H1 (cell line): ENCODE data around the gene LRG1. TPM values are rescaled to one million over a fixed set of nuclear protein-coding genes. Genes with fewer than 3 reads are reported as not detected.

ENCODE experiments used
- CTCF ChIA-PET: fragments of 300-600 bp; sonication (Branson Sonifier 250); formaldehyde crosslinking; loops from one replicate; lab custom pipeline; 2021; ENCODE audit not compliant: partially characterized antibody; lab: Charles Lee
- POLR2A ChIA-PET: fragments of 300-600 bp; sonication (Branson Sonifier 250); formaldehyde crosslinking; loops from one replicate; lab custom pipeline; 2021; ENCODE audit warnings: inconsistent platforms; ENCODE audit not compliant: partially characterized antibody; lab: Charles Lee
- DNase-seq, 2 experiments: peaks; one replicate each; pipeline versions ENCODE4 v3.0.0 to v3.0.0-alpha.2; 2010 to 2022; ENCODE audit warnings: low spot score in 2 of 2, low read depth in 1 of 2, mixed read lengths in 1 of 2
- FAIRE-seq: peaks from 2 replicates; lab custom pipeline; 2011; peaks lifted over from hg19 to GRCh38; lab: Jason Lieb, UNC
- H2AFZ ChIP-seq: 2 replicates; pipeline ENCODE4 v1.8.1; 2012; ENCODE audit warnings: low read length, inconsistent platforms
- H2AK5ac ChIP-seq: 2 replicates; pipeline ENCODE4 v1.6.1; 2013; ENCODE audit warnings: low read depth, low read length
- H2BK120ac ChIP-seq: replicated peaks from 2 replicates; pipeline ENCODE3; 2013; ENCODE audit warnings: low read depth, low read length, inconsistent platforms
- H2BK12ac ChIP-seq: 2 replicates; pipeline ENCODE4 v1.6.1; 2013; ENCODE audit warnings: low read depth, low read length
- H2BK15ac ChIP-seq: 2 replicates; pipeline ENCODE4 v1.6.1; 2013; ENCODE audit warnings: low read length
- H2BK20ac ChIP-seq: 2 replicates; pipeline ENCODE4 v1.6.1; 2013; ENCODE audit warnings: low read length
- H2BK5ac ChIP-seq: 2 replicates; pipeline ENCODE4 v1.6.1; 2013; ENCODE audit warnings: low read depth, low read length
- H3K14ac ChIP-seq: 2 replicates; pipeline ENCODE4 v1.6.1; 2013; ENCODE audit warnings: inconsistent platforms; ENCODE audit not compliant: insufficient read length
- H3K18ac ChIP-seq: 2 replicates; pipeline ENCODE4 v1.6.1; 2013; ENCODE audit warnings: low read length; ENCODE audit errors: extremely low read depth
- H3K23ac ChIP-seq: 2 replicates; pipeline ENCODE4 v1.6.1; 2013; ENCODE audit warnings: inconsistent platforms; ENCODE audit not compliant: insufficient read length
- H3K23me2 ChIP-seq: 2 replicates; pipeline ENCODE4 v1.6.1; 2013; ENCODE audit warnings: low read depth, low read length
- H3K27ac ChIP-seq: 2 replicates; pipeline ENCODE4 v1.6.1; 2011; ENCODE audit warnings: low read depth, low read length, inconsistent platforms
- H3K27me3 ChIP-seq, 4 experiments: replicated peaks in 1 of 4; 1 replicate in 1 of 4; 2 replicates in 3 of 4; pipeline versions ENCODE4 v1.6.1 to v1.8.1; 2011 to 2013; ENCODE audit warnings: low read length in 3 of 4, mild to moderate bottlenecking in 3 of 4, inconsistent platforms in 2 of 4, mixed read lengths in 2 of 4, moderate library complexity in 1 of 4; ENCODE audit not compliant: control insufficient read depth in 3 of 4, insufficient read depth in 3 of 4; ENCODE audit errors: extremely low read depth in 1 of 4
- H3K36me3 ChIP-seq, 4 experiments: 2 replicates each; pipeline versions ENCODE4 v1.6.1 to v1.8.1; 2011 to 2013; ENCODE audit warnings: mild to moderate bottlenecking in 4 of 4, low read length in 3 of 4, moderate library complexity in 2 of 4, control low read depth in 1 of 4, inconsistent platforms in 1 of 4; ENCODE audit not compliant: insufficient read depth in 4 of 4, control insufficient read depth in 2 of 4
- H3K4ac ChIP-seq: replicated peaks from 2 replicates; pipeline ENCODE3; 2013; ENCODE audit warnings: low read length, low read depth, mixed read lengths, inconsistent platforms; ENCODE audit not compliant: insufficient read length
- H3K4me1 ChIP-seq, 4 experiments: replicated peaks in 1 of 4; 1 replicate in 1 of 4; 2 replicates in 3 of 4; pipeline versions ENCODE4 v1.6.1 to v1.8.1; 2011 to 2013; ENCODE audit warnings: low read length in 3 of 4, inconsistent platforms in 2 of 4, mixed read lengths in 1 of 4; ENCODE audit not compliant: insufficient read depth in 4 of 4, control insufficient read depth in 3 of 4
- H3K4me2 ChIP-seq, 2 experiments: 2 replicates each; pipeline versions ENCODE4 v1.6.1 to v1.8.1; 2011 to 2013; ENCODE audit warnings: low read depth in 2 of 2, low read length in 2 of 2, control low read depth in 1 of 2, inconsistent platforms in 1 of 2, mild to moderate bottlenecking in 1 of 2; ENCODE audit not compliant: insufficient read depth in 1 of 2
- H3K4me3 ChIP-seq, 4 experiments: fragments of 200-600, 300-600 bp in 1 of 4; sonication (generic), shearing (Covaris generic), sonication (Bioruptor Twin) in 1 of 4; 2 replicates each; pipeline versions ENCODE4 v1.5.1 to v1.8.1; 2011 to 2016; ENCODE audit warnings: low read length in 4 of 4, low read depth in 3 of 4, control low read depth in 2 of 4, inconsistent platforms in 2 of 4, mild to moderate bottlenecking in 2 of 4, mixed read lengths in 1 of 4, moderate library complexity in 1 of 4; ENCODE audit not compliant: insufficient read depth in 2 of 4; ENCODE audit errors: extremely low read depth in 1 of 4
- H3K56ac ChIP-seq: replicated peaks from 2 replicates; pipeline ENCODE3; 2013; ENCODE audit warnings: low read depth, mild to moderate bottlenecking, mixed read lengths, low read length, inconsistent platforms; ENCODE audit not compliant: insufficient read length
- H3K79me1 ChIP-seq: 2 replicates; pipeline ENCODE4 v1.6.1; 2013; ENCODE audit warnings: low read depth, low read length, control low read depth
- H3K79me2 ChIP-seq, 2 experiments: 2 replicates each; pipeline versions ENCODE4 v1.6.1 to v1.8.1; 2012 to 2013; ENCODE audit warnings: low read length in 2 of 2, mild to moderate bottlenecking in 2 of 2, inconsistent platforms in 1 of 2; ENCODE audit not compliant: insufficient read depth in 2 of 2, control insufficient read depth in 1 of 2
- H3K9ac ChIP-seq, 4 experiments: replicated peaks in 1 of 4; 1 replicate in 1 of 4; 2 replicates in 3 of 4; pipeline versions ENCODE4 v1.6.1 to v1.8.1; 2011 to 2013; ENCODE audit warnings: low read depth in 3 of 4, low read length in 3 of 4, control low read depth in 2 of 4, mild to moderate bottlenecking in 2 of 4, moderate library complexity in 2 of 4, inconsistent platforms in 1 of 4; ENCODE audit errors: extremely low read depth in 1 of 4
- H3K9me3 ChIP-seq, 2 experiments: 2 replicates each; pipeline versions ENCODE4 v1.6.1 to v1.8.1; 2012 to 2013; ENCODE audit warnings: mild to moderate bottlenecking in 2 of 2, moderate library complexity in 2 of 2, control low read depth in 1 of 2, inconsistent platforms in 1 of 2, low read depth in 1 of 2, low read length in 1 of 2, mixed read lengths in 1 of 2; ENCODE audit not compliant: insufficient read depth in 2 of 2
- H4K20me1 ChIP-seq, 2 experiments: replicated peaks in 1 of 2; 2 replicates each; pipeline versions ENCODE3 to v1.8.1; 2011 to 2013; ENCODE audit warnings: inconsistent platforms in 2 of 2, low read length in 2 of 2, mild to moderate bottlenecking in 1 of 2; ENCODE audit not compliant: insufficient read depth in 2 of 2, control insufficient read depth in 1 of 2
- H4K5ac ChIP-seq: 2 replicates; pipeline ENCODE4 v1.6.1; 2013; ENCODE audit warnings: low read length, low read depth, mixed read lengths, inconsistent platforms; ENCODE audit not compliant: insufficient read length
- H4K8ac ChIP-seq: 2 replicates; pipeline ENCODE4 v1.8.0; 2013; ENCODE audit warnings: mild to moderate bottlenecking, moderate library complexity, low read length, inconsistent platforms; ENCODE audit not compliant: insufficient read depth; ENCODE audit errors: extremely low read depth
- H4K91ac ChIP-seq: replicated peaks from 2 replicates; pipeline ENCODE3; 2013; ENCODE audit warnings: low read length, mixed read lengths, inconsistent platforms; ENCODE audit not compliant: insufficient read length
- BACH1 ChIP-seq: IDR thresholded peaks from 2 replicates; pipeline ENCODE4 v1.6.1; 2012; ENCODE audit warnings: low read length, improper control_type of control experiment
- BRCA1 ChIP-seq: IDR thresholded peaks from 2 replicates; pipeline ENCODE4 v1.6.1; 2012; ENCODE audit warnings: low read depth, low read length, improper control_type of control experiment
- EP300 ChIP-seq, 2 experiments: IDR thresholded peaks; 1 replicate in 1 of 2; 2 replicates in 1 of 2; pipeline ENCODE4 v1.6.1; 2011 to 2012; ENCODE audit warnings: low read depth in 2 of 2, low read length in 2 of 2, mild to moderate bottlenecking in 2 of 2, borderline replicate concordance in 1 of 2, inconsistent platforms in 1 of 2, moderate library complexity in 1 of 2
- JUND ChIP-seq: IDR thresholded peaks from 2 replicates; pipeline ENCODE4 v1.6.1; 2011; ENCODE audit warnings: mild to moderate bottlenecking, improper control_type of control experiment, low read length
- SIRT6 ChIP-seq: IDR thresholded peaks from one replicate; pipeline ENCODE4 v1.7.1; 2012; ENCODE audit warnings: low read length, inconsistent platforms
- WGBS, 2 experiments: shearing (Covaris generic) in 1 of 2; methylation state at CpG; one replicate each; pipeline versions ENCODE4 v1.1.6 to v1.1.7; 2013 to 2015; ENCODE audit warnings: low lambda C conversion rate in 2 of 2, mixed read lengths in 2 of 2, inconsistent platforms in 1 of 2, low coverage in 1 of 2, missing lambda C conversion rate in 1 of 2; ENCODE audit not compliant: insufficient replicate concordance in 2 of 2, insufficient coverage in 1 of 2, insufficient read length in 1 of 2; ENCODE audit errors: extremely low coverage in 1 of 2, missing lambda C conversion rate in 1 of 2; 5-methylcytosine and 5-hydroxymethylcytosine counted together
- polyA plus RNA-seq, 7 experiments: library from polyadenylated mRNA; depleted of rRNA in 3 of 7; stranded (reverse) in 5 of 7; unstranded in 2 of 7; fragments of >200 nt in 5 of 7; fragments of 200-250 nt in 2 of 7; gene quantifications; 1 replicate in 5 of 7; 2 replicates in 1 of 7; 4 replicates in 1 of 7; pipeline versions ENCODE4 v1.2.1 to v1.2.3, GENCODE V29; 2011 to 2013; ENCODE audit warnings: missing spikeins in 2 of 7, mixed read lengths in 2 of 7
- total RNA-seq: library from RNA; stranded (reverse); fragmentation: NEBNext Ultra II Directional; extraction: Animal tissue kit (Norgen Biotek cat#: 25700); gene quantifications from 2 replicates; pipeline ENCODE4 v1.2.1, GENCODE V29; 2021

Gene LRG1
- total and polyA plus RNA-seq, 2 of the 8 experiments (the other 6 are each of a cell fraction or from before 2014, with no cell fraction given) = 0.48 to 0.79 TPM

- no peak overlapping the region for H4K91ac ChIP-seq
- no peak overlapping the region for H3K23ac ChIP-seq
- CTCF ChIA-PET = interaction anchor here (0.8 to 11.6 kb wide), 7 partner anchors 10 to 99 kb away, joined by 3 to 174 read pairs (median 9); no protein-coding TSS in a partner anchor
- no peak overlapping the region for H2AFZ ChIP-seq
- H4K5ac ChIP-seq = no peak overlapping the region
- H3K9ac ChIP-seq = no peak overlapping the region
- H3K79me2 ChIP-seq = no peaks in the 10 kb centered on the region
- POLR2A ChIA-PET = interaction anchor here (0.8 to 2.7 kb wide), 8 partner anchors 8 to 234 kb away, joined by 3 to 23 read pairs (median 5); partner anchors contain the start of gene PLIN4
- no peaks in the 10 kb centered on the region for H3K36me3 ChIP-seq
- no peak overlapping the region for H2BK120ac ChIP-seq
- no peak overlapping the region for H3K4ac ChIP-seq
- H3K27ac ChIP-seq = no peak overlapping the region
- H3K18ac ChIP-seq = no peak overlapping the region
- TF ChIP-seq EP300 (IDR thresholded peaks at IDR 0.05; ENCODE audit: borderline replicate concordance in 1 of 2, low read depth in 2 of 2, low read length in 2 of 2) = no peak
- TF ChIP-seq SIRT6 = no peak
- no peak for TF ChIP-seq BACH1
- TF ChIP-seq JUND = no peak
- no peak for TF ChIP-seq BRCA1
- DNase-seq = no peak
- H4K8ac ChIP-seq = no peak overlapping the region
- H2BK12ac ChIP-seq = no peak overlapping the region
- no peak overlapping the region for H3K14ac ChIP-seq
- H2AK5ac ChIP-seq = no peak overlapping the region
- no peak overlapping the region for H3K4me3 ChIP-seq
- no peaks in the 10 kb centered on the region for H3K9me3 ChIP-seq
- H3K27me3 ChIP-seq = peaks cover 0 to 21% (median 16%) of the 10 kb centered on the region in 4 experiments; a peak in 4 of 7 replicates
- H3K56ac ChIP-seq = no peak overlapping the region
- 85% methylated on average over 7 of the region's 9 CpGs; no CpG with 5 or more reads in 1 of the 2 experiments for WGBS, 2 experiments
- H3K79me1 ChIP-seq = no peaks in the 10 kb centered on the region
- no peak overlapping the region for H2BK15ac ChIP-seq
- H2BK20ac ChIP-seq = no peak overlapping the region
- H3K4me2 ChIP-seq = no peak overlapping the region; a peak in 1 of 4 replicates
- FAIRE-seq = no peak
- H2BK5ac ChIP-seq = no peak overlapping the region
- peaks cover 4% of the 10 kb centered on the region; the same call in 1 of the 2 replicates for H3K23me2 ChIP-seq
- H4K20me1 ChIP-seq = peaks cover 0 to 3% of the 10 kb centered on the region in 2 experiments
- H3K4me1 ChIP-seq = peaks cover 0 to 6% (median 3%) of the 10 kb centered on the region in 4 experiments; a peak in 3 of 7 replicates
Measured at GRCh38 chr19:4533835-4534424, 5.9 kb downstream of the LRG1 start.
